Panc1 (cell line): ENCODE measurements around the gene VPS11. TPM values are rescaled to one million over a fixed set of nuclear protein-coding genes. Genes with fewer than 3 reads are reported as not detected.

ENCODE experiments used
- ATAC-seq: fragments of 200-7000 bp; cut with Tn5 transposase; 2 replicates; pipeline ENCODE4 v1.9.1; 2020; ENCODE audit warnings: mild to moderate bottlenecking, moderate library complexity
- BruUV-seq: library from RNA; stranded (reverse); fragments of 400-500 nt; replicated peaks from 2 replicates; lab custom pipeline; 2021; lab: Mats Ljungman, UMichigan
- CTCF ChIA-PET: fragments of 300-600 bp; sonication (Branson Sonifier 250); formaldehyde crosslinking; loops from one replicate; lab custom pipeline; 2022; ENCODE audit warnings: antibody characterized with exemption; lab: Charles Lee
- POLR2A ChIA-PET: fragments of 300-600 bp; sonication (Branson Sonifier 250); formaldehyde crosslinking; loops from one replicate; lab custom pipeline; 2022; ENCODE audit warnings: antibody characterized with exemption; lab: Charles Lee
- DNase-seq: peaks from one replicate; pipeline ENCODE4 v3.0.0-alpha.2; 2010; ENCODE audit warnings: low read depth, low spot score
- H3K27ac ChIP-seq: 2 replicates; pipeline ENCODE4 v1.5.1; 2011; ENCODE audit warnings: mild to moderate bottlenecking, low read length, inconsistent platforms
- H3K27me3 ChIP-seq: fragments of 200-500 bp; sonication (Bioruptor generic); 2 replicates; pipeline ENCODE4 v1.6.0; 2014; ENCODE audit warnings: low read length, inconsistent platforms; ENCODE audit not compliant: control insufficient read depth, insufficient read depth
- H3K36me3 ChIP-seq: fragments of 200-500 bp; sonication (Bioruptor generic); 2 replicates; pipeline ENCODE4 v1.5.1; 2014; ENCODE audit warnings: inconsistent platforms, mild to moderate bottlenecking, low read length, moderate library complexity; ENCODE audit not compliant: control insufficient read depth, insufficient read depth
- H3K4me1 ChIP-seq: 2 replicates; pipeline ENCODE4 v1.5.1; 2011; ENCODE audit warnings: inconsistent platforms, mild to moderate bottlenecking, low read length, moderate library complexity; ENCODE audit not compliant: control insufficient read depth, insufficient read depth
- H3K4me3 ChIP-seq, 2 experiments: 2 replicates each; pipeline ENCODE4 v1.5.1; 2011 to 2012; ENCODE audit warnings: low read depth in 2 of 2, low read length in 2 of 2, mild to moderate bottlenecking in 2 of 2, inconsistent platforms in 1 of 2, moderate library complexity in 1 of 2
- H3K9me3 ChIP-seq: fragments of 200-500 bp; sonication (Bioruptor generic); 2 replicates; pipeline ENCODE4 v1.5.1; 2014; ENCODE audit warnings: low read depth, mild to moderate bottlenecking, inconsistent platforms, low read length, moderate library complexity; ENCODE audit not compliant: control insufficient read depth, insufficient read depth
- CTCF ChIP-seq: fragments of 450-650 bp; IDR thresholded peaks from 2 replicates; pipeline ENCODE4 v1.5.1; 2017; ENCODE audit warnings: mild to moderate bottlenecking
- POLR2AphosphoS5 ChIP-seq: IDR thresholded peaks from 2 replicates; pipeline ENCODE4 v1.6.1; 2012; ENCODE audit warnings: mild to moderate bottlenecking, low read depth, low read length, moderate library complexity
- REST ChIP-seq, 2 experiments: IDR thresholded peaks; 2 replicates each; pipeline ENCODE4 v1.6.1; 2011 to 2012; ENCODE audit warnings: low read depth in 2 of 2, control low read depth in 1 of 2, low read length in 1 of 2, mild to moderate bottlenecking in 1 of 2, moderate library complexity in 1 of 2; ENCODE audit not compliant: insufficient read depth in 1 of 2
- SIN3A ChIP-seq: IDR thresholded peaks from 2 replicates; pipeline ENCODE4 v1.6.1; 2012; ENCODE audit warnings: low read depth, mild to moderate bottlenecking, low read length, moderate library complexity, borderline replicate concordance; ENCODE audit not compliant: insufficient read depth
- TCF7L2 ChIP-seq: IDR thresholded peaks from 2 replicates; pipeline ENCODE4 v1.6.1; 2011; ENCODE audit warnings: mild to moderate bottlenecking, low read depth, low read length, inconsistent platforms
- in situ Hi-C: cut with HindIII; loops from 2 replicates; pipeline ENCODE4 v1.10.0; 2016; ENCODE audit warnings: low sequenced_read_pairs, low pct_unique_long_range_greater_than_20kb
- intact Hi-C: fragments of 100-400 bp; cut with micrococcal nuclease; formaldehyde crosslinking; loops from one replicate; pipeline ENCODE4 v1.10.0; 2022; ENCODE audit not compliant: unreplicated experiment
- total RNA-seq: library from RNA; stranded (reverse); gene quantifications from one replicate; pipeline ENCODE4 v1.2.1, GENCODE V29; 2021; ENCODE audit not compliant: unreplicated experiment

Gene VPS11
- total RNA-seq, 1 experiment from 2014 or later: 28.2 TPM

- no peaks in the 10 kb centered on the region for H3K9me3 ChIP-seq
- in situ Hi-C loops: no loop called here
- no peaks in the 10 kb centered on the region for H3K27me3 ChIP-seq
- peaks cover 10% of the 10 kb centered on the region for H3K4me1 ChIP-seq
- no peaks in the 10 kb centered on the region for H3K36me3 ChIP-seq
- BruUV-seq: no TSS peak
- intact Hi-C loops: no loop called here
- POLR2A ChIA-PET: no interaction called here
- TF ChIP-seq TCF7L2 (no peak), REST (IDR thresholded peaks at IDR 0.05; ENCODE audit: insufficient read depth in 1 of 2, low read depth in 2 of 2, low read length in 1 of 2) (no peak), POLR2AphosphoS5 (no peak), SIN3A (no peak), CTCF (no peak)
- no peak overlapping the region for H3K27ac ChIP-seq
- no peak overlapping the region for H3K4me3 ChIP-seq
- DNase-seq (no peak), ATAC-seq (no peak)
- CTCF ChIA-PET: interaction anchor here (0.5 kb wide), 1 partner anchor 11 kb away, joined by 3 read pairs; the partner anchor contains the start of gene DPAGT1
Measured at GRCh38 chr11:119112314-119113020, 44.8 kb downstream of the VPS11 start.

GRCh38 chr11:119113716-119114115 is 46.1 kb downstream of the VPS11 start:
- Histone ChIP-seq H3K27me3 (no peaks in the 10 kb centered on the region), H3K27ac (no peak overlapping the region), H3K4me1 (peaks cover 2% of the 10 kb centered on the region), H3K36me3 (no peaks in the 10 kb centered on the region), H3K4me3 (no peak overlapping the region), H3K9me3 (no peaks in the 10 kb centered on the region)
- TF ChIP-seq TCF7L2: no peak
- no peak for TF ChIP-seq POLR2AphosphoS5
- TF ChIP-seq SIN3A: no peak
- TF ChIP-seq REST (IDR thresholded peaks at IDR 0.05; ENCODE audit: insufficient read depth in 1 of 2, low read depth in 2 of 2, low read length in 1 of 2): no peak
- no peak for TF ChIP-seq CTCF
- in situ Hi-C loops: no loop called here
- intact Hi-C loops: no loop called here
- BruUV-seq: no TSS peak
- POLR2A ChIA-PET: no interaction called here
- CTCF ChIA-PET: no interaction called here
- no peak for DNase-seq
- no peak for ATAC-seq
